Renal cortical epithelial cell (primary cell): ENCODE data around the gene HYAL3. TPM values are rescaled to one million over a fixed set of nuclear protein-coding genes. Genes with fewer than 3 reads are reported as not detected.
"Not testable (repeated sequence)": the region's sequence is repeated elsewhere in the genome, so short reads cannot be mapped to it uniquely, and the experiment has no call there.

ENCODE experiments used
- DNase-seq: peaks from one replicate; pipeline ENCODE4 v3.0.0-alpha.2; 2011; ENCODE audit warnings: low read depth
- total RNA-seq: library from RNA; depleted of rRNA; stranded (reverse); fragments of >200 nt; gene quantifications from 2 replicates; pipeline ENCODE4 v1.2.3, GENCODE V29; 2014

The HYAL3 gene
- total RNA-seq, 1 donor from 2014 or later = 13.5 TPM

DNA sequence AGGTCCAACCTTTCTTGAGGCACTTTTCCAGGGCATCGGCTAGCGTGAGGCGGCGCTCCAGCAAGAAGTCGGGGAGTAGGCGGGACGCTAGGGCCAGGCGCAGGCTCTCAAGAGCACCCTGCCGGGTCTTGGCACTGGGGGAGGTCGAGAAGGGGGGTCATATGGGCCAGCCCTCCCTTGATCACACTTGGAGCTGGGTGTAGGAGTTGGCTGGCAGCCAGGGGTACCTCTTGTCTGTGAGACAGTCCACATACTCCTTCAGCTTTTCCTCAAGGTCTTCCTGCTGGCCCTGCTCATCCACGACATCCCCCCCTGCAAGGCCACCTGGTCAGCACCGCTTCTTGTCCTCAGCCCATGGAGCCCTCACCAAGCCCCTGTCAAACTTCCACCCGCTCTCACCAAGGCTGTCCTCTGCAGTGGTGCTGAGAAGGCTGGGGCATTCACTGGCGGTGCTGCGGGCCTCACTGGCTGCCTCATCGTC is 9.0 kb downstream of the HYAL3 start:
- no peak for DNase-seq

DNA sequence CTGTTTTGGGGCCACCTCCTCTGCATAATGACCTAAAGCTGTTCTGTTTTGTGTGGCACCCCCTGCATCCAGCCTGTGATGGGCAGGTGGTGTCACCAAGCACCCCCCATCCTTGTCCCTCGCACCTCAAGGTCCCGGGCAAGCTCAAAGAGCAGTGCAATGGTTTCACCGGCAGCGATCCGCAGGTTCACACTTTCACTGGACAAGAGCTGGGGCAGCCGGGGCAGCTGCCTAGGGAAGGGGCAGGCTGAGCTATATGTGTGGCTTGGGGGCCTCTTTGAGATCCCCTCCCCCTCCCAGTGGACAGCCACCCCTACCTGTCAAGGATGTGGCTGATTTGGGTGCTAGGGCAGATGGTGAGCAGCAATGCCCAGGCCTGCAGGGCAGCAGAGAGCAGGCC is 10.1 kb downstream of the HYAL3 start:
- no peak for DNase-seq

DNA sequence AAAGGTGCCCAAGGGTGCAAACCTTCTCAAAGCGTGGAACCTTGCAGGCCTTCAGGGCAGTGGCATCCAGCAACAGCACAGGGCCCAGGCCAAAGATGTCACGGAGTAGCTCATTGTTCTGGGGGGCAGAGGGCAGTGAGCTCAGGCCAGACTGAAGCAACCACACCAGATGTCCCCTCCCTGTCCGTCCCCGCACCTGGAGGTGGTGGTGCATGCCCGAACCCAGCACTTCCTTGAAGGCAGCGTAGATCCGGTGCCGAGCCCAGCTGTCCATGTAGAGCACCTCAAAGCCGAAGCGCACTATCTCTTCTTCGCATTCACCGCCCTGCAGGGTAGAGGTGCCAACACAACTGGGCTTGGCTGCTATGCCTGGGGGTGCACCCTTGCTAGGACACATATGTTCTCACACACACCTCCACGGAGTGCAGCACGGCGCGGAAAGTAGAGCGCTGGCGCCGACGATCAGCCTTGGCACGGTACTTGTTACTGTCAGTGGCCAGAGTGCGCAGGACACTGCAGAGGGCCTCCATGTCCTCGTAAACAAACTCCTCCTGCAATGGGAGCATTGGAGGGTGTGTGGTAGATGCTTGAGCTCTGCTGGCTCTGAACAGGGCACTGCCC is 10.7 kb downstream of the HYAL3 start:
- DNase-seq = no peak

DNA sequence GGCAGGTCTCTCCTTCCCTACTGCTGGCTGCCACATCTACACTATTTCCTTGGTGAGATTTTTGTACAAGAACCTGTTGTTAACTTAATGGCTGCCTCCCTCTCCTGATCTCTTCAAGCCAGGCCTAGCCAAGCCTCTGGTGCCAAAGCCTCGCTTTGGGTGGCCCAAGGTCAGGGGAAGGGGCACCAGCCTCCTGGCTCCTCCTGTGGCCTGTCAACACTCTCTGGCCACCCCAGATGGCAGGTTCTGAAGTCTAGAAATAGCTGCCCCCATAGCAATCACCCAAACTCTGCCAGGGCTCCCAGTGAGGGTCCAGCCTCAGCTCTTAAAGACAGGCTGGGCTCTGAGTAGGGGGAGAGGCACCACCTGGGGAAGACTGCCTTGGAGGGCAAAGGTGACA is 11.9 kb downstream of the HYAL3 start:
- DNase-seq = no peak

DNA sequence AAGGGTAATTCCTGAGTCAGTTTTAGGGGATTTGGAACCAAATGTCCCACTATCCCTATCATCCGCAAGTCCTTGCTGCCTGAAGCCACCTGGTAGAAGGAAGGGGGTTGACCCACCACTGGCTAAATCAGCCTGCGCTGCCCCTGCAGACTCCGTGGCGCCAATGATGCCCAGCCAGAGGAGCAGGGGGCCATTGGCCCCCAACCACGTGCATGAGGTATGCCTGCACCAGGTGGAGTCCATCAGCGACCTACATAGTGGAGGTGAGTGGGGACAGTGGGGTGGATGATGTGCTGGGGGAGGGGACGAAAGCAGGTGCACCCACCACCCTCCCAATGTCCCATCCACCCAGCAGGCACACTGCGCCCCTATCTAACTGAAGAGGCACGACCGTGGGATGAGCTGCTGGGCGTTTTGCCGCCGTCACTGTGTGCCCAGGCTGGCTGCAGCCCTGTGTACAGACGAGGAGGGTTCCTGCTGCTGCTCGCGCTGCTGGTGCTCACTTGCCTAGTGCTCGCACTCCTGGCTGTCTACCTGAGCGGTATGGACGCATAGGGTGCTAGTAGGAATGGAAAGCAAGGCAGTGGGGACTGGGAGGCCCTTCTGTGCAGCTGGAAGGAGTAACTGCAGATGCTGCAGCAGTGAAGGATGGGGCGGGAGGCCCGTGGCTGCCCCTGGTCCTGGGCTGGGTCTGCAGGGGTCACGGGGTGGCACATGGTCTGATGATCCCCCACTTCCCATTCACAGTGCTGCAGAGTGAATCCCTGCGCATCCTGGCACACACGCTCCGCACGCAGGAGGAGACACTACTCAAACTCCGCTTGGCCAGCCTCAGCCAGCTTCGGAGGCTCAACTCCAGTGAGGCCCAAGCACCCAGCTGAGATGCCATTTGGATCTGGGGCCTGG is 12.6 kb downstream of the HYAL3 start:
- no peak for DNase-seq

DNA sequence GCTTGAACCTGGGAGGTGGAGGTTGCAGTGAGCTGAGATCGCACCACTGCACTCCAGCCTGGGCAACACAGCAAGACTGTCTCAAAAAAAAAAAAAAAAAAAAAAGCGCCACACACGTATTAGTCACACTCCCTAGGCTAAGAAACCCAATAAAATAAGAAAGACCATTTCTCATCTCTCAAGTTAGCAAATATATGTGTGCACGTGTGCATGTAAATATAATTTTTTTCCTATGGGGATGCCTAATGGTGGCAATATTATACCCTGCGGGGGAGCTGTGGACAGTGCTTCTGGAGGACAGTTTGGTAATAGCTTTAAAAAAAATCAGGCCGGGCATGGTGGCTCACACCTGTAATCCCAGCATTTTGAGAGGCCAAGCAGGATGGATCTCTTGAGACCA is 15.1 kb downstream of the HYAL3 start:
- DNase-seq = not testable (repeated sequence)

DNA sequence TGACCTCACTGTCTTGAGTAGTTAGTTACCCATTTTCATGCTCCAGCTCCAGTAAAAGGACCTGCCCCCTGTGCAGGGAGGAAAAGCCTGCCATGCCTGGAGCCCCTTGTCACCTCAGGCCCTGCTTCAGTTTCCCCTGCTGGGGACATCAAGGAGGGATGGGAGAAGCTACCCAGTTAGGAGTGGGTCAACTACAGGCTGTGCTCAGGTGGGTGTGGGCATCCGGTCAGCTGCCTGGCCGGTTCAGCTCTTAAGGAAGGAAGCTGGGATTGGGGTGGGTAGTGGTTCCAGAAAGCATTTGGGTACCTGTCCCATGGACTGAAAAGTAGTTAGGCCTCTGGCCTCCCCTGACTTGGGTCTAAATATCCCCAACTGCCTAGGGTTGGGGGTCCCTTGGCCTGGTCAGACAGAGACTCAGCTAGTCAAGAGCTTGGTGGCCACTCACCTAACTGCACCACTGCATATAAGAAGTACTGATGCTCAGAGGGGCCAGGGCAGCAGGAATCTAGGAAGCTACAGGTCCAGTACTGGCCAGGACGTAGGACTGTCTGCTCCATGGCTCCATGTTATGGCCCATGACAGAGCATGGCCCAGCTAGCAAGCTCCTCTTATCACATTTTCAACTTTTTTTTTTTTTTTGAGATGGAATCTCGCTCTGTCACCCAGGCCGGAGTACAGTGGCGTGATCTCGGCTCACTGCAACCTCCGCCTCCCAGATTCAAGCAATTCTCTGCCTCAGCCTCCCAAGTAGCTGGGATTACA is 19.8 kb downstream of the HYAL3 start:
- DNase-seq = no peak

DNA sequence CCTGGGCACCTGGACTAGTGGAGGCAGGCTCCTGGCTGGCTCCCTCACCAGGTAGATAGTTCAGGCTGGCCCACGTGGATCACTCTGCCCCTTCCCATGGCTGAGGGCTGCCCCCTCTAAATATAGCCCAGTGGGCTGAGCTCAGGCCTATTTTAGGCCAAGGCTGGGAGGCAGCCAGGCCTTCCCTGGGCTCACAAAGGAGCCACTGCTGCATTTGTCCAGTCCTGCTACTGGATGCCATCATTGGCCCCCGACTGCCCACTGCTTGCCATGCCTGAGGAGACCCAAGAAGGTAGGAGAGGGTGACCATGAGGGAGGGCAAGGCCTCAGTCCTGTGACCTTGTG is 20.4 kb downstream of the HYAL3 start, which contains the start of gene LSMEM2:
Gene LSMEM2, plus strand, starts transcription at position 208 of the 345 bp plus-strand sequence. Its CDS starts 27 bp downstream, at position 235.
- no peak for DNase-seq

DNA sequence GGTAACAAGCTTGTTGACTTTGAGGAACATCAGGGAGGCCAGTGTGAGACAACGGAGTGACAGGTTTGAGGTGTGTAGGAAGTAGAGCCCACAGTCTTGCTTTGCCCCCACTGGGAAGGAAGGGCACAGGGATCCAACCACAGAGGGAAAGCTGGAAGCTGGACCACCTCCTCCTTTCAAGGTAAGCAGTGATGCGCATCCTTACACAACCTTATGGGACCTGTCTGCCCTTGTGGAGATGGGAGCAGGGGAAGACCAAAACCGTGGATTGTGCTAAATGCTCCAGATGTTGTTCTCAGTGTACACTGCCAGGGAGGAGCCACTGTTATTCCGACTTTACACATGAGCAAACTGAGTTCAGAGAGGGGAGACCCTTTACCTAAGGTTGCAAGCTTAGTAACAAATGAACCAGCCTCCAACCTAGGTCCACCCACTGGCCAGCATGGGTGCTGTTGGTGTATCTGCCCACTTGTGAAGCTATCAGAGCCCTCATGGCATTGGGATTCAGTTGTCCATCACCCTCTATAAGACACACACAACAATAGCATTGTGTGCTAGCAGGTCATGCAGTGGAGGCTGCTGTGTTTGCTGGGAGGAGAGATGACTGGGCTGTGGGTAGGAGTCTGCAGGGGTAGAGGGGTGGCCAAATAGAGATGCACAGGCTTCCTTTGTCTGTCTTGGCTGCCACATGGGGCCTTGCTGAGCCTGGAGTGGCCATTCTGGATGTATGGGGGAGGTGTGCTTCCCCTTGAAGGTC is 20.9 kb downstream of the HYAL3 start:
- no peak for DNase-seq

DNA sequence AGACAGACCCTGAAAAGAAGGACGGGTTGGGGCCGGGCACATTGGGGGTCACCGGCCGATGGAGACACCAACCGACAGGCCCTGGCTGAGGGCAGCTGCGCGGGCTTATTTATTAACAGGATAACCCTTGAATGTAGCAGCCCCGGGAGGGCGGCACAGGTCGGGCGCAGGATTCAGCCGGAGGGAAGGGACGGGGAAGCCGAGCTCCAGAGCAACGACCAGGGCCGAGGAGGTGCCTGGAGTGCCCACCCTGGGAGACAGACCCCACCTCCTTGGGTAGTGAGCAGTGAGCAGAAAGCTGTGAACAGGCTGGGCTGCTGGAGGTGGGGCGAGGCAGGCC is 22.5 kb downstream of the HYAL3 start:
- DNase-seq = no peak

DNA sequence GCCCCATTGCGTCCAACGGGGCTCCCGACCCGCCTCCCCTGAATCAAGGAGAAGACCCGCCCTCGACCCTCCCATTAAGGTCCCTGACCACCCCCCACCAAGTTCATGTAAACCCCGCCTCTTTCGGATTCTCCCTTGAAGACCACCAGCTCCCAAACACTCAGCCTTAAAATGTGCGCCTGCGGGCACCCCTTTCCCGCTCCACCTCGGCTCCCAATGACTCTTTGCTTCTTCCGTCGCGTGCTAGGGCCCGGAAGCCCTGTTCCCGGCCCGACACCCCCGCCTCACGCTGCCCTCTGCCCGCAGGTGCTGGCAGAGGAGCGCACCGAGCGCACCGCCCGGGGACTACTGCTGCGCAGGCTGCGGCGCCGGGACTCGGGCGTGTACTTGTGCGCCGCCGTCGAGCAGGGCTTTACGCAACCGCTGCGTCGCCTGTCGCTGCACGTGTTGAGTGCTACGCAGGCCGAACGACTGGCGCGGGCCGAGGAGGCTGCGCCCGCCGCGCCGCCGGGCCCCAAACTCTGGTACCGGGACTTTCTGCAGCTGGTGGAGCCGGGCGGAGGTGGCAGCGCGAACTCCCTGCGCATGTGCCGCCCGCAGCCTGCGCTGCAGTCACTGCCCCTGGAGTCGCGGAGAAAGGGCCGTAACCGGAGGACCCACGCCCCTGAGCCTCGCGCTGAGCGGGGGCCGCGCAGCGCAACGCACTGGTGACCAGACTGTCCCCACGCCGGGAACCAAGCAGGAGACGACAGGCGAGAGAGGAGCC is 23.0 kb downstream of the HYAL3 start:
- DNase-seq = no peak

DNA sequence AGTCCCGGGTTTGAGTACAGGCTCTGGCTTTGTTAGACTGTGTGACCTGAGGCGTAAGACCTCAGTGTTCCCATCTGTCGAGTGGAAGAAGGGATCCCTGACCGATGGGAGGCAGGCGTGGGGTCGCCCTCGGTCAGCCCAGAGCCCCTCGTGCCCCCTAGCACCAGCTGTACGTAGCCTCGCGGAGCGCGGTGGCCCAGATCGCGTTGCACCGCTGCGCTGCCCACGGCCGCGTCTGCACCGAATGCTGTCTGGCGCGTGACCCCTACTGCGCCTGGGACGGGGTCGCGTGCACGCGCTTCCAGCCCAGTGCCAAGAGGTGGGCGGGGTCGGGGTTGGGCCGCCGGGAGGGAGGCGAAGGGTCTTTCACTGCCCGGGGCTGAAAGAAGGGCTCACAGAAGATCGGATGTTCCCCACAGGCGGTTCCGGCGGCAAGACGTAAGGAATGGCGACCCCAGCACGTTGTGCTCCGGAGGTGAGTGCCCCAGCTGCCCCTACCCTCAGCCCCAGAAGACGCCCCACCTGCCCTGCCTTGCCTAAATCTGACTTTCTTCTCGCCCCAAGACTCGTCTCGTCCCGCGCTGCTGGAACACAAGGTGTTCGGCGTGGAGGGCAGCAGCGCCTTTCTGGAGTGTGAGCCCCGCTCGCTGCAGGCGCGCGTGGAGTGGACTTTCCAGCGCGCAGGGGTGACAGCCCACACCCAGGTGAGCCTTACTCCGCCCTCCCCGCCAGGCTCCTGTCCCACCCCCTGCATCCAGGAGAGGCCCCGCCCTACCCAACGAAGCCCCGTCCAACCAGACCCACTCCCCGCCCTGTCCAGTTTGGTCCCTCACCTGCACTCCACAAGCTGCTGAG is 23.8 kb downstream of the HYAL3 start:
- DNase-seq = no peak

DNA sequence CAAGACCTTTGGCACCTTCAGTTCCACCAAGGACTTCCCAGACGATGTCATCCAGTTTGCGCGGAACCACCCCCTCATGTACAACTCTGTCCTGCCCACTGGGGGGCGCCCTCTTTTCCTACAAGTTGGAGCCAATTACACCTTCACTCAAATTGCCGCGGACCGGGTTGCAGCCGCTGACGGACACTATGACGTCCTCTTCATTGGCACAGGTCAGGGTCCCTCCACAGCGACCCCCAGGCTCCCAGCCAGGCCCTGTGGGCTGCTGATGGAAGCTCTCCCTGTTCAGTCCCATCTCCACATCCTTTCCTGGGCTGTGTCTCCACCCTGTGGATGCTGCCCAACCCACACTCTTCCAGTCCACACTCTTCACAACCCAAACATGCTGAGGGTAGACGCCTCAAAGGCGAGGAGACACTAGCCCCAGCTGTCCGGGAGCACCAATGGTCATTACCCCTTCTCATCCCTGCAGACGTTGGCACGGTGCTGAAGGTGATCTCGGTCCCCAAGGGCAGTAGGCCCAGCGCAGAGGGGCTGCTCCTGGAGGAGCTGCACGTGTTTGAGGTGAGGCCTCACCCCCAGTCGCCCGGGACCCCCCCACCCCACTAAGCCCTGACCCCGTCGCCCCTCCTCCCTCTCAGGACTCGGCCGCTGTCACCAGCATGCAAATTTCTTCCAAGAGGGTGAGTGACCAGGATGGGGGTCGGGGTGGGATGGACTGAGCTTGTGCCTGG is 24.7 kb downstream of the HYAL3 start:
- no peak for DNase-seq

DNA sequence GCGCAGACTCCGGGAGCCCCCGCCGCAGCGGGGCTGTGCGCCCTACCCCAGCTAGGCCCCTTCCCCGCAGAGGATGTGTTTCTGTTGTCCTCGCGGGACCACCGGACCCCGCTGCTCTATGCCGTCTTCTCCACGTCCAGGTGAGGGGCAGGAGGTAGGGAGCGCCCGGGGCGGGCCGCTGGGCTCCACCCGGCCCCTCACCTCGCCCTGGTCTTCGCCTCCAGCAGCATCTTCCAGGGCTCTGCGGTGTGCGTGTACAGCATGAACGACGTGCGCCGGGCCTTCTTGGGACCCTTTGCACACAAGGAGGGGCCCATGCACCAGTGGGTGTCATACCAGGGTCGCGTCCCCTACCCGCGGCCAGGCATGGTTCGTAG is 25.5 kb downstream of the HYAL3 start:
- DNase-seq = no peak

DNA sequence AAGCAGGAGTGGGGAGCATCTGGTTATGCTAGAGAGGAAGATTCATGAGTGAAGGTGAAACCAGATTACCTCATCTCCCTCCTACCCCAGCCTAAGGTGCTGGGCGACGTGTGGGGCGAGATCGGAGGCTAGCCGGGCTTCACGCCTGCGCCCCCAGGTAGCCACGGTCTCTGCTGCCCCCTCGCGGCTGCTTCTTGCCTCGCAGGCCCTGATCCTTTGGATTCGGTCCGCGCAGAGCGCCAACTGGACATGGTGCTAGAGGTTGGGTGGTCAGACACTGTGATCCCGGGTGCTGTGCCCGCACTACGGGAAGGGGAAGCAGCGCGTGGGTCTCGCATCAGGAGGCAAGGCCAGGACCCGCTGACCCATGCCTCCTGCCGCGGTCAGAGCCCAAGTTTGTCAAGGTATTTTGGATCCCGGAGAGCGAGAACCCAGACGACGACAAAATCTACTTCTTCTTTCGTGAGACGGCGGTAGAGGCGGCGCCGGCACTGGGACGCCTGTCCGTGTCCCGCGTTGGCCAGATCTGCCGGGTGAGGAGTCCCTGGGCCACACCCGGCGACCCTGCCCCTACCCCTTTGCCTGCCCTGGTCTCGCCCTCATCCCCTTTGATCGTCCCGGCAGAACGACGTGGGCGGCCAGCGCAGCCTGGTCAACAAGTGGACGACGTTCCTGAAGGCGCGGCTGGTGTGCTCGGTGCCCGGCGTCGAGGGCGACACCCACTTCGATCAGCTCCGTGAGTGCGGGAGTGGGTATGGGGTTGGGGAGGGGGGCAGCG is 26.1 kb downstream of the HYAL3 start:
- peak; percentile 45 for DNase-seq

DNA sequence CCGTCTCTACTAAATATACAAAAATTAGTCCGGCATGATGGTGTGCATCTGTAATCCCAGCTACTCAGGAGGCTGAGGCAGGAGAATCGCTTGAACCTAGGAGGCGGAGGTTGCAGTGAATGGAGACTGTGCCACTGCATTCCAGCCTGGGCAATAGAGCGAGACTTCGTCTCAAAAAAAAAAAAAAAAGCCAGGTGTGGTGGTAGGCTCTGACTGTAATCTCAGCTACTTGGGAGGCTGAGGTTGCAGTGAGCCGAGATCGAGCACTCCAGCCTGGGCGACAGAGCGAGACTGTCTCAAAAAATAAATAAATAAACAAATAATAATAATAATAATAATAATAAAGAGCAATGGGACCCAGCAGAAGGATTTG is 26.7 kb downstream of the HYAL3 start:
- DNase-seq = not testable (repeated sequence)

DNA sequence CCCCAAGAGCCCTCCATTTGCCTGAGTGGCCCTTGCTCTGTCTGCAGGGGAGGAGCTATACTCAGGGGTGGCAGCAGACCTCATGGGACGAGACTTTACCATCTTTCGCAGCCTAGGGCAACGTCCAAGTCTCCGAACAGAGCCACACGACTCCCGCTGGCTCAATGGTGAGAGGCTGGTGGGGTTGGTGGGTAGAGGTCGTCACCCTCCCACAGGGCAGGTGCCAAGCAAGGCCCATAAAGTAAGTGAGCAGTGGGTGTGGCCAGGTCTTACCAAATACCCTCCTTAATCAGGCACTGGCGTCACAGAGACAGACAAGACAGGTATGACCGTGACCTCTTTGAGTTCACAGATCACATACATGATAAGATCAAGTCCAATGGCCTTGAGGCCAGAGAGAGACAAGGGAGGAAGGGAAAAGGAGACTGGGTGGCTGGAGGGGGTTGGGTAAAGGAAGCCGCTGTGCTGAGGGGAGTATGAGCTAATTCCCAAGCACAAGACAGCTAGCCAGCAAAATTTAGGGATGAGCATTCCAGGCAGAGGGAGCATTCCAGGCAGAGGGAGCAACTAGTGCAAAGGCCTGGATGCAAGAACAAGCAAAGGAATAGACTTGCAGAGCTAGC is 27.8 kb downstream of the HYAL3 start:
- DNase-seq = no peak
